NCI-H82 treated with DMSO at 0.1 percent for 48 hours (cell line): Measurements from ENCODE around the gene MYO16.
"Not testable (repeated sequence)": the region's sequence is repeated elsewhere in the genome, so short reads cannot be mapped to it uniquely, and the experiment has no call there.

Experiments used
- DNase-seq: peaks from one replicate; lab custom pipeline; 2025; ENCODE audit not compliant: unreplicated experiment; lab: John Stamatoyannopoulos, UW

MYO16 gene

DNA sequence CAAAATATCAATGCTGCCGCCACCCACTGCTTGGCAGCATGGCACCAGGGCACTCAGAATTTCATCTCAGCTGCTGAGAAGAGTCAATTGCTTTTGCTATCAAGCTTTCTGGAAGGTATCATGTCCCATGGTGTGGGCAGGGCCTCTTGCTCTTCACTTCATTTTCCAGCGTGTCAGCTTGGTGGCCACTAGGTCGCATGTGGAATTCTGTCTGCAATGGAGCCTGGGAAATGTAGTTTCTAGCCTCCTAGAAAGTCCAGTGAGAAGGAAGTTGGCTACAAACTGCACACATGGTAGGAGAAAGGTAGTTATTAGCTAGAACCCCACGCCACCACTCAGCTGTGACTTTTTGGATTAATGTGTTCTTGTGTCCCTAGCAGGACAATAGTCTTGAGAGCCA is 105.3 kb downstream of the MYO16 start:
- no peak for DNase-seq

DNA sequence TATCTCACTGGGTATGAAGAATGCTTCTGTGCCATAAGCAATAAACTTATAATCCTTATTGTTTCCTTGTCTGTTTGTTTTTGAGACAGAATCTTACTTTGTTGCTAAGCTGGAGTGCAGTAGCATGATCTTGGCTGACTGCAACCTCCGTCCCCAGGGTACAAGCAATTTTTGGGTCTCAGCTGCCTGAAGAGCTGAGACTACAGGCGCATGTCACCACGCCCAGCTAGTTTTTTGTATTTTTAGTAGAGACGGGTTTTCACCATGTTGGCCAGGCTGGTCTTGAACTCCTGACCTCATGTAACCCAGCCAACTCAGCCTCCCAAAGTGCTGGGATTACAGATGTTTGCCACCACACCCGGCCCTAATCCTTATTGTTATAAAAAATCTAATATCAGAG is 112.5 kb downstream of the MYO16 start:
- no peak for DNase-seq

DNA sequence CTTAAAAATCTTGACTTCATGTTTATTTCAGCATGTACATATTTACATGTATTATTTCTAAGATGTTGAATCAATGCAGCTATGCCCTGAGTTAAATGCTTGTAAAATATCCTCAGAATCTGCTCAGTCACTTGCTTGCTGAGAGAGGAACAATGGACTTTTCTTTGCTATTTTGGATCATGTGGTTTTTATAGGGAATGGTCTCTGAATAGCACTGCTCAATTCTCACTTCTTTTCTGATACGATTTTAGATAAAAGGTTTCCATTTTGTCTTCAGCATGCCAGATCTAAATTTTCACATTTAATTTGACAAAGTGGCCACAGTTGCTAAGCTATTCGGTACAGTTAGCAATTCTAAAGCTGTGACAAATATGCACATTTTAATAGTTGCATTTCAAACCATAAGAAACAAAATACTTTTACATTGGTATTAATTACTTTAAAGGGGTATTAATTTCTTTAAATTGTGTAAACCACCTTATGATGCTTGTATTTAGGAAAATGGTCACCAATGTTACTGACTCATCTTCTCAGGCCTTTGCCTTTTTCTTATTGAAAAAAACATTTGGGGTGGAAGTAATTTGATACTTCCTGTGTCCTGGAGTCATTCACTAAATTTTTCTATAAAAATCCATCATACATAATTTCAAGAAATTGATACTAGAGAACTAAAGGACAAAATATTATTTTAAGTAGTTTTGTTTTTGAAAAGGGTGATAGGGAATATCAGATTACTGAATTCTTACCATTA is 113.5 kb downstream of the MYO16 start:
- DNase-seq, result no peak

DNA sequence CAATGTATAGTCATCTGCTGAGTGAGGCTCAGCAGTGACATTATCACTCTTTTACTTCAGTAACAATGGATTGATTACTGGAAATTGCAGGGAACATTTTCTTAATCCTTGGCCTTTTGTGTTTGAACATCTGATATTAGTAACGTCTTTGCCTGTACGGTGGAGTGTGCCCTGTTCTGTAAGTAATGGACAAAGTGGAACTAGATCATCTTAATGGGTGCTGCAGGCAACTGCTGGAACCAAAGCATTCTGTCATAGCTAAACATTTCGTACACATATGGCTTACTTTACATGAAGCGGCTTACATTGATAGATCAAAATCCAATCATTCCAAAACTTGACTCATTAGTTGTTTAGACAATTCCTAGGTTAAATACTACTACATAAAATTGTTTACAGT is 114.1 kb downstream of the MYO16 start:
- no peak for DNase-seq

DNA sequence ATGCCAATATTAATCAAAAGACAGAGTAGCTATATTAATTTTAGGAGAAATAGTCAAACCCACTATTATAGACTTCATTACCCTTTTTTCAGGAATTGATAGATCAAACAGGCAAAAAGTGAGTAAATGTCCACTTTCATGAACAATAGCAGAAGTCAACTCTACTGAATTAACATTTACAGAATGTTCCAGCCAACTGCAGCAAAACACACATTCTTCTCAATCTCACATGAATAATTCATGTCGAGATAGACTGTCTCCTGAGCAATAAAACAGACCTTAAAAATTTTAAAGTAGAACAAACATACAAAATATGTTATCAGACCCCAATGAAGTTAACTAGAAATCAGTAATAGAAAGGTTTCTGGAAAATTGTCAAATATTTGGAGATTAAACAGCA is 118.4 kb downstream of the MYO16 start:
- no peak for DNase-seq

DNA sequence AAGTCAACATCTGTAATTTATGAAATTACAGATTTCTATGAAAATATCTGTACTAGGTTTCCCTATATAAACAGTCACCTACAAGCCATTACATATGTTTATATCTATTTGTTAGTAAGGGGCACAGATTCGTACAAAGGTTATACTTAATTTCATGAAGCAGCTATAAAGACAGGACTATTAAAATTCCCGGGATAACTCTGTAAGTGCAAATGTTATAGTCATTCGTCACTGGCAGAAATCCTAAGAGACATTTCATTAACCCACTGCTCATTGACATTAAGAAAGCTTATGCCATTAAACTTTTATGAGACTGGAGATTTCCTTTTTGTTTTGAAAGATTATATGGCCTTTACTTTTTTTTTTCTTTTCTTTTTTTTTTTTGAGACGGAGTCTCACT is 122.9 kb downstream of the MYO16 start:
- DNase-seq, result no peak

DNA sequence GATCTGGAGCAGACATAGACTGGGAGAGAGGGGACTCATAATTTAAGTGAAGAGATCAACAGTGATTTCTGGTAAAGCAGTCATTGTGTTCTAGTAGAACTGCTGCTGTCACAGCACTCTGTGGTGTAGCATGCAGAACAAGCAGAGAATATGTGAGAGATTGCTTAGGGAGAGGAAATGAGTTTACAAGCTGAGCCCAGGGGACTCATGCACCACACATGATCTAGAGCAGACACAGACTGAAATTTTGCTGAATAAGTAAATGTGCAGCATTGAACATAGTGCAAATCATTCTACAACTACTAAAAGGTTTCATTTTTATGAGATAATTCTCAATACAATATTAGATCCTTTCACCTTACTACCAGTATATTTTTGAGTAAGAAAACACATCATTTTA is 125.7 kb downstream of the MYO16 start:
- DNase-seq, result no peak

DNA sequence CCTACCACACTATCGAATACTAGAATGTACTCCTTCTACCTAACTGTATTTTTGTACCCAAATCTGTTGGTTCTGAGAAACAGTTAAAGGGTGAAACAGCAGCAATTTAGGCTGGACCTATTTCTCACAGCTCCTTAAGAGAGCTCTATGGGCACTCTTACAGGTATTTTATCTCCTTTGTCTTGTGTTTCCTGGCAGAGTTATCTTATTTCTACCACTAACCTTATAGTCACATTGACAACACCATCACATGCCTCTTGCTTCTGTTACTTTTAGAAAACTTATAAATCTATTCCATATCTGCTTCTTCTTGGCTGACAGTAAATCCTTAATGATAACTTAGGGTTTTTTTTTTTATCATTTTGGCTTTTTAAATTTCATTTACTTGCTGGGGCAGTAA is 130.7 kb downstream of the MYO16 start:
- DNase-seq, result no peak

DNA sequence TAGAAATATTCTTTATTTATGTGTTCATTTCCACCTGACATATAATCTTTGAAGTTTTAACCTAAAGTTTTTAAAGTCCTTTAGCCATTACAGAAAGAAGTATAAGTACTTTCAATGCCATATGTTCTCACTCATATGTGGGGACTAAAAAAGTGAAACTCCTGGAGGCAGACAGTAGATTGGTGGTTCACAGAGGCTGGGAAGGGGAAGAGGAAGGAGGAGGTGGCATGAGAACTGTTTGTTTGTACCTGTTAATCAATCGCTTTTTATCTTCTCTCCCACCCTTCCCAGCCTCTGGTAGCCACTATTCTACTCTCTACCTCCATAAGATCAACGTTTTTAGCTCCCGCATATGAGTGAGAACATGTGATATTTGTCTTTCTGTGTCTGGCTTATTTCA is 131.1 kb downstream of the MYO16 start:
- DNase-seq, result no peak

DNA sequence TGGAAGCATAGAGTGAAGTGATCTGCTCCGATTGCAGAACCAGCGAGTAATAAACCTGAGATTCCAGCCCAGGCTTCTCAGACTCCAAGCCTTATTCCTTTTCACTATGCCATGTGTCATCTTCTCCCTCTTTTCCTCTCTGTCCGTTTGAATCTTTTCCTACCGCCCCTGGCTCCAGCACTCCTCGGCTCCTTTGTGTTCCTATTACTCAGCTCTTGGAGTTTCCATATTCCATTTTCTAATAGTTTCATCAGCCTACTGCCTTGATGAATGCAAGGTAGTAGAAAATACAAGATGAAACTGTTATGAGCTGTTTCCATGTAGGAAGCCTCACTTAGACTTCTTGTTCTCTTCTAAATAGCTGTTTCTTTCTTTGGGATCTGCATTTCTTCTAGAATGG is 138.6 kb downstream of the MYO16 start:
- DNase-seq, result no peak

DNA sequence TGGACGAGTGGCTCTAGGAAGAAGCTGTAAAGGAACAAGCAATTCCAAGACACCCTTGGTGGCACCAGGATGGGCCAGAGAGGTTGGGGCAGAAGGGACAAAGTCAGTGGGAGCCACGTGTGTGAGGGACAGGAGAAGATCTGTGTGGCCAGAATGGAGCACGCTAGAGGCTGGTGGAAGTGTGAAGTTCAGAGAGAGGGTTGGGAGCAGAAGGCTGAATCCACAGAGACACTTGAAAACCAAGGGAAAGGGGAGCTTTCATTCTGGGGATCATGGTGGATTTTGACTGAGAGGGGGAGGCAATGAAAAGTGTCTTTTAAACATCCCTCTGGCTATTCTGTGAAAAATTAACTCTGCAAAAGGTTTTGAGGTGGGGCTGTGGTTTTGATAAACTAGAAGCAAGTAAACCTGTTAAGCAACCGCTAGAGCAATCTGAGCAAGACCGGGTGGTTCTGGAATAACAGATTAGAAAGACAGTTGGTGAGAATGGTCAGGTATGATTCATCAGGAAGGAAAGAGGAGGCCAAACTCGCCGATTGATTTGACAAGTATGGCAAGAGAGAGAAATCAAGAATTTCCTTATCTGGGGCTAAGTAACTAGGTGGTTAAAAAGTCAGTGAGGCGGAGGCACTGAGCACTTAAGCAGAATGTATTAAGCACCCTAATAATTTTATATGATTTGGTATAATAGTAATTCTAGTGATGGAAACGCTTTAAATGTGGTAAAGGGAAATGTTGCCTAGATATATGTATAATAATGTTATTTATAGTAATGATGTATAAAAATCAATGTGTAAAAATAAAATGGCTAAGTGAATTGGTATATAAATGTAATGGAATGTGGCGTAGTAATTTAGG is 140.0 kb downstream of the MYO16 start:
- DNase-seq, result no peak

DNA sequence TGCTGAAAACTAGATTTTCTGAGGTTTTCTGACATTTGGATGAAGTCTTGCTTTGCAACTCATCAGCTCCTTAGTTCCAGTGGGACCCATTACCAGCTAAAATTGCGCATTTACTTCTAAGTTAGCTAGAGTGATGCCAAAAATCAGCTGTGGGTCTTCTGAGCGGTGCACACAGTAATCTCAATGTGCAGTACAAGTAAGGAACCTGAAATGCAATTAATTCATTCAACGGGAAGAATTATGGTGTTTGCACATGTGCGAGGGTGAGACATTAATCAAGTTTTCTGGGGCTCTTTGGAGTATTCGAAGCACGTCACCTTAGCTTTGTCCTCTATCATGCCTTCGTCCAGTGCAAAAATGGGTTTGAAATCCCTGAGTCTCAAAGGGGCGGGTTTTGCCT is 146.2 kb downstream of the MYO16 start:
- no peak for DNase-seq

DNA sequence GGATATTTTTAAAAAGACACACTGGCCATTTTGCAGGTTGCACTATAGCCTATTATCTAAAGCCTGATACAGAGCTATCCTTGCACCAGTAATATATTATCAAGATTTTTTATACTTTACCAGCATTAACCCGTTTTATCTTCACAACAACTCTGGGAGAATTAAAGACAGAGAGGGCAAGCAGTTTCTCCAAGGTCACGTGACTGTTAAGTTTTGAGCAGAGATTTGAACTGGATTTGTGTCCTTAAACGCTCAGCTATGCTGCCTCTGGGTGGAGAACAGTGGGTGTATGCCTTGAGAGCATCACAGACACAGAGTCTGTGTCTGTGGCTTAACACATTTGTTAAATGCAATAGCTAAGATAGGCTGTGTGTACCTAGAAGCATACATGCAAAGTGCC is 147.2 kb downstream of the MYO16 start:
- no peak for DNase-seq

DNA sequence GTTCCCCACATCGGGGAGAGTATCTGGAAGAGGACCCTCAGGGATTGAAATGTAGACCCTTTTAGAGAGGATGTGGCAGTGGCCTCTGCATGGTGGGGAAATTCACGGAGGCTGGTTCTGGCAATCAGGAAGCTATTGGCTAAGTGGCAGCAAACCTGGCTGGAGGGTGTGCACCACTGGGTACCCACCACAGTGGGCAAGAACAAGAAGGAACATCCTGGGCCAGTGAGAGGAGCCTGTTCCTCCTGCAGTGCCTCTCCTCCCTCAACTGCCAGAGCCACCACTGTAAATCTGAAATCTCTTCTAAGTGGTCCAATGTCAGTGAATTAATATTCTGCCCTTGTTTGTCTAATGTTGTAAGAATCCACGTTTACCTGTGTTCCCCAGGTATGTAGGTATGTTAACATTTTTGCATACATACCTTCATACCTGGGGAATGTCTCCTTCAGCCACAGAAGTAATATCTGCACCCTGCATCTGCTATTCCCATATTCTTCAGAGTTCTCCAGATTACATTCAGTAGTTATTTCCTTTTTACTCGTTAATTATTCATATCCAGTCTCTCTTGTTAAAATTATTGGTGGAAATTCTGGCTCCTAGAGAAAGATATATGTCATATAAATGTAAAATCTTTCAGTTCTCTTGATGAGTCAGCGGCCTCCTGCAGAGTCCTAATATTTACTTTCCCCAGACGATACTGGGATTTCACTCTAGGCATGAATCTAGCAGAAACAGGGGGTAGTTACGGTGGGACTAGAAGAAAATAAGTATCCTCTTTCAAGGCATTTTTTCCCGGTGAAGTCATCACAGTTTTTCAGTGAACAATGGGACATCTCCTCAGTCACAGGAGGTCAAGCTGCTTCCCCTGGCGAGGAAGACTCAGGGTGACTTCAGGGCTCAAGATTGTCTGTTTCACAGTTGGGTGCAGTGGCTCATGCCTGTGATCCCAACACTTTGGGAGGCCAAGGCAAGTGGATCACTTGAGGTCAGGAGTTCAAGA is 148.3 kb downstream of the MYO16 start:
- DNase-seq, result no peak

DNA sequence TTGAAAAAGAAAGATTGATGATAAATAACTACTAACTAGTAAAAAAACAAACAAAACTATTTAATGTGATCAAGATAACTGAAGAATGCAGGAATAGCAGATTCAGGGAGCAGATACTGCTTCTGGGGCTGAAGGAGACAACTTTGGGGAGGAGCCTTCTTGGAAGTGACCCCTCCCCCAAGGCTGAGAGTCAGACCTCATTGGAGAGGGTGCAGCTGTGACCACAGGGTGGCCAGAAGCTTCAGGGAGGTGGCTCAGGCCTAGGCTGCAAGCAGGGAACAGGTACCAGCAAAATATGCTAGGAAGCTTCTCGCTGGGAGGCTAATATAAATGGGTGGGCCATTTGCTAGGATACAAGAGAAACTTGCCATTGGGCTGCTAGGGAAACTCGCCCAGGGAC is 149.9 kb downstream of the MYO16 start:
- DNase-seq, result no peak

DNA sequence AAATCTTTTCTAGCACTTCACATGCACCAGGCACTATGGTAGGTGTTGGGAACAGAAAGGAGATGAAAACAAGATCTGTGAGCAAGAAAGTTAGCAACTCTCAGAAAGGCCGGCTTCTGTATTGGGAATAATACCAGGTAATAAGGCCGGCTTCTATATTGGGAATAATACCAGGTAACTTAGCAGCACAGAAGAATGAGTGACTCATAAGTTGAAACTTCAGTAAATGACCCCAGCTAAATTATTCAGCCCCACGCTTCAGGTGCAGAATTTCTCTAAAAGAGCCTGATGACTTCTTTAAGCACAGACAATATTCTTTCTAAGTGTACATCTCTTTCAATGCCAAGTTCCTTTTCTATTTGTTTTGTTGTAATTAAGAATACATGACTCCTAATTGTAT is 151.3 kb downstream of the MYO16 start:
- no peak for DNase-seq

DNA sequence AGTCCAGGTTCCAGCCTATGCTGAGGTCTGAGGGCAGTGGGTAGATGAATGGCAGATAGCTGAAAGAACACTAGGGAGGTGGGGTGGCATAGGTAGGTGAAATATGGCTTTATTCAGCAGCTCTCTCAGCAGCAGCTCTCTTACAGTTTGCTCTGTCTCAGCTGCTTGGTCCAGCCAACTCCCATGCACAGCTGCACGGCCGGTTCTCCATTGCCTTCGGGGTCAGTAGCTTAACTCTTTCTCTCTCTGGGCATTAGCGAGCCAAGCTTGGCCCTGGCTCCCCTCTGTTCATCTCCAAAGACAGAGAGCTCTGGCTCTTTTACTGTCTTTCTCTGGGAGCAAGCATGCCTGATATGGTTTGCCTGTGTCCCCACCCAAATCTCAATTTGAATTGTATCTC is 151.9 kb downstream of the MYO16 start:
- no peak for DNase-seq

DNA sequence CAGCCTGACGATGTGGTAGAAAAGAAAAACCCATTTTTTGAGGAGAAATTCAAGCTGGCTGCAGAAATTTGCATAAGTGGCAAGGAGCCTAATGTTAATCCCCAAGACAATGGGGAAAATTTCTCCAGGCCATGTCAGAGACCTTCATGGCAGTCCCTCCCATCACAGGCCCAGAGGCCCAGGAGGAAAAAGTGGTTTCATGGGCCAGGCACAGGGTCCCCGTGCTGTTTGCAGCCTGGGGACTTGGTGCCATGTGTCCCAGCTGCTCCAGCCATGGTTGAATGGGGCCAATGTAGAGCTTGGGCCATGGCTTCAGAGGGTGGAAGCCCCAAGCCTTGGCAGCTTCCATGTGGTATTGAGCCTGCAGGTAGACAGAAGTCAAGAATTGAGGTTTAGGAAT is 153.1 kb downstream of the MYO16 start:
- DNase-seq, result not testable (repeated sequence)

DNA sequence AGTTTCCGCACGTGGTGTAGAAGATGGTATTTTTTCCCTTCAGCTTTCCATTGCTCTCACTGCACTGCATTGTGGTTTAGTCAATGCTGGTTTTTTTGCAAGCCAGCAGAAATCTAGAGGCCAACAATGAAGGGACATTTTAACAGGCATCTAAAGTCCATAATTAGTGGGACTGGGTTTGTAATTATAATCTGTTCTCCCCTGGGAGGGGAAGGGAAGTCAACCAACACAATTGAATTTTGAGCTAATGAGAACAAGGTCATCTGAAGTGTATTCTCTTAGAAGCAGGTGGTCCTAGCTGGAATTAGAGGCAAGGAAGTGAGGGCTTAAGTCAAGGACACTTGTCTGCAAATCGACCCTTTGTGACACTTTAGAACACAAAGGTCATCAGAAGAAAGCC is 156.4 kb downstream of the MYO16 start:
- DNase-seq, result no peak

DNA sequence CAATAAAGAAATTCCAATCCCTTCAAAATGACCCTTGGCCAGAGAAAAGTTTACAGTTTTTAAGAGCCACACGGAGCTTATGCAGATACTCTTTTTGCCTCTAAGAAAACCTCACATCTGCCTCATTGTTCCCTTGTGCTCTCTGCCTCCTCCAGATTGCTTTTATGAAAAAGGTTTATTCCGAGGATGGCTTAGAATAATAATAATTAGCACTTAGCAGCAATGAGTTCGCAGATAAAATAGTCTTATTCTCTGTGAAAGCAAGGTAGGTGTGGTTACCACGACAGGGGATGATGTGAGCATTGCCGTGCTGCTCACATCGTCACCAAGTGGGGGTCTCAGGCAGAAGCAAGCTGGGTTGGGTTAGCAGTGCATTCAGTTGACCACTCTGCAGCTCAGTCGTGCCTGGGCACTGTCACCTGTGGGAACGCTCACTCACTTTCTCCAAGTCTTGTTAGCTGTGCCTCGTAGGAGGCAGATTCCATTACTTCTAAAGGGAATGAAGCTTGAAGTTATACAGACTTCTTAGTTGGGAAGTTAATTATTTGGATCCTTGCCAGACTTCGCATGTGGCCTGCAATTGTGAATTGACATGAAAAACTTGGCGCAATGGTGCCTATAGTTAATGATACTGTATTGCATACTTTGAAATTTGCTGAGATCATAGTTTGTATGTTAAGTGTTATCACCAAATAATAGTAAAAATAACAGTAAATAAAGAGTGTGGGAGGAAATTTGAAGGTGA is 157.2 kb downstream of the MYO16 start:
- DNase-seq, result no peak
